ENCODE data around the gene TBCD. TPM values are rescaled to one million over a fixed set of nuclear protein-coding genes. Genes with fewer than 3 reads are reported as not detected.

Gene TBCD
- total RNA-seq, 1 experiment from 2014 or later, result 173 TPM

DNA sequence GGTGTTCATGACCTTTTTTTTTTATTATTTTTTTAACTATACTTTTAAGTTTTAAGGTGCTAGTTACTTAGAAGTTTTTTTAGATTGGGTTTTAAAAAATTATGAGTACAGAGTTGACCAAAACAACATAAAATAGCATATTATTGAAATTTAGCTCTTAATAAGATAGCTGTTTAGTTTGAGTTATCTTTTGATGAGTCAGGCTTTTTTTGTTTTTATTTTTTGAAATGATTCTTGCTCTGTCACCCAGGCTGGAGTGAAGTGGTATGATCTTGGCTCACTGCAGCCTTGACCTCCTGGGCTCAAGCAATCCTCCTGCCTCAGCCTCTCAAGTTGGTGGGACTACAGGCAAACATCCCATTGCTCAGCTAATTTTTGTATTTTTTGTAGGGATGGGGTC is 74.3 kb downstream of the TBCD start:
- TF ChIP-seq, protein P1, sequence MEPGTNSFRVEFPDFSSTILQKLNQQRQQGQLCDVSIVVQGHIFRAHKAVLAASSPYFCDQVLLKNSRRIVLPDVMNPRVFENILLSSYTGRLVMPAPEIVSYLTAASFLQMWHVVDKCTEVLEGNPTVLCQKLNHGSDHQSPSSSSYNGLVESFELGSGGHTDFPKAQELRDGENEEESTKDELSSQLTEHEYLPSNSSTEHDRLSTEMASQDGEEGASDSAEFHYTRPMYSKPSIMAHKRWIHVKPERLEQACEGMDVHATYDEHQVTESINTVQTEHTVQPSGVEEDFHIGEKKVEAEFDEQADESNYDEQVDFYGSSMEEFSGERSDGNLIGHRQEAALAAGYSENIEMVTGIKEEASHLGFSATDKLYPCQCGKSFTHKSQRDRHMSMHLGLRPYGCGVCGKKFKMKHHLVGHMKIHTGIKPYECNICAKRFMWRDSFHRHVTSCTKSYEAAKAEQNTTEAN (CRISPR knock-in tag; IDR thresholded peaks at IDR 0.05), result no peak
- TF ChIP-seq TCF7 (CRISPR knock-in tag; IDR thresholded peaks at IDR 0.05; ENCODE audit: low read depth) (no peak), SMAD3 (CRISPR knock-in tag; IDR thresholded peaks at IDR 0.05; ENCODE audit: borderline replicate concordance) (no peak), ATF1 (CRISPR knock-in tag; IDR thresholded peaks at IDR 0.05) (no peak), TEAD1 (CRISPR knock-in tag; IDR thresholded peaks at IDR 0.05) (no peak), ZNF219 (CRISPR knock-in tag; IDR thresholded peaks at IDR 0.05; ENCODE audit: borderline replicate concordance) (no peak), MXD4 (CRISPR knock-in tag; IDR thresholded peaks at IDR 0.05; ENCODE audit: borderline replicate concordance) (no peak), ETV6 (CRISPR knock-in tag; IDR thresholded peaks at IDR 0.05) (no peak), JAZF1 (CRISPR knock-in tag; IDR thresholded peaks at IDR 0.05) (no peak), NFYB (CRISPR knock-in tag; conservative IDR thresholded peaks at IDR 0.05; ENCODE audit: low read depth) (no peak), RELA (CRISPR knock-in tag; IDR thresholded peaks at IDR 0.05; ENCODE audit: borderline replicate concordance) (no peak)
- TF ChIP-seq, protein P2, sequence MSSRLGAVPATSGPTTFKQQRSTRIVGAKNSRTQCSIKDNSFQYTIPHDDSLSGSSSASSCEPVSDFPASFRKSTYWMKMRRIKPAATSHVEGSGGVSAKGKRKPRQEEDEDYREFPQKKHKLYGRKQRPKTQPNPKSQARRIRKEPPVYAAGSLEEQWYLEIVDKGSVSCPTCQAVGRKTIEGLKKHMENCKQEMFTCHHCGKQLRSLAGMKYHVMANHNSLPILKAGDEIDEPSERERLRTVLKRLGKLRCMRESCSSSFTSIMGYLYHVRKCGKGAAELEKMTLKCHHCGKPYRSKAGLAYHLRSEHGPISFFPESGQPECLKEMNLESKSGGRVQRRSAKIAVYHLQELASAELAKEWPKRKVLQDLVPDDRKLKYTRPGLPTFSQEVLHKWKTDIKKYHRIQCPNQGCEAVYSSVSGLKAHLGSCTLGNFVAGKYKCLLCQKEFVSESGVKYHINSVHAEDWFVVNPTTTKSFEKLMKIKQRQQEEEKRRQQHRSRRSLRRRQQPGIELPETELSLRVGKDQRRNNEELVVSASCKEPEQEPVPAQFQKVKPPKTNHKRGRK (CRISPR knock-in tag; IDR thresholded peaks at IDR 0.05; ENCODE audit: borderline replicate concordance), result no peak
- TF ChIP-seq, protein P3, sequence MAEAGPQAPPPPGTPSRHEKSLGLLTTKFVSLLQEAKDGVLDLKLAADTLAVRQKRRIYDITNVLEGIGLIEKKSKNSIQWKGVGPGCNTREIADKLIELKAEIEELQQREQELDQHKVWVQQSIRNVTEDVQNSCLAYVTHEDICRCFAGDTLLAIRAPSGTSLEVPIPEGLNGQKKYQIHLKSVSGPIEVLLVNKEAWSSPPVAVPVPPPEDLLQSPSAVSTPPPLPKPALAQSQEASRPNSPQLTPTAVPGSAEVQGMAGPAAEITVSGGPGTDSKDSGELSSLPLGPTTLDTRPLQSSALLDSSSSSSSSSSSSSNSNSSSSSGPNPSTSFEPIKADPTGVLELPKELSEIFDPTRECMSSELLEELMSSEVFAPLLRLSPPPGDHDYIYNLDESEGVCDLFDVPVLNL (CRISPR knock-in tag; IDR thresholded peaks at IDR 0.05; ENCODE audit: borderline replicate concordance, low read depth), result no peak
- TF ChIP-seq, protein P4, sequence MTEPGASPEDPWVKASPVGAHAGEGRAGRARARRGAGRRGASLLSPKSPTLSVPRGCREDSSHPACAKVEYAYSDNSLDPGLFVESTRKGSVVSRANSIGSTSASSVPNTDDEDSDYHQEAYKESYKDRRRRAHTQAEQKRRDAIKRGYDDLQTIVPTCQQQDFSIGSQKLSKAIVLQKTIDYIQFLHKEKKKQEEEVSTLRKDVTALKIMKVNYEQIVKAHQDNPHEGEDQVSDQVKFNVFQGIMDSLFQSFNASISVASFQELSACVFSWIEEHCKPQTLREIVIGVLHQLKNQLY (CRISPR knock-in tag; IDR thresholded peaks at IDR 0.05), result no peak
- TF ChIP-seq, protein P5, sequence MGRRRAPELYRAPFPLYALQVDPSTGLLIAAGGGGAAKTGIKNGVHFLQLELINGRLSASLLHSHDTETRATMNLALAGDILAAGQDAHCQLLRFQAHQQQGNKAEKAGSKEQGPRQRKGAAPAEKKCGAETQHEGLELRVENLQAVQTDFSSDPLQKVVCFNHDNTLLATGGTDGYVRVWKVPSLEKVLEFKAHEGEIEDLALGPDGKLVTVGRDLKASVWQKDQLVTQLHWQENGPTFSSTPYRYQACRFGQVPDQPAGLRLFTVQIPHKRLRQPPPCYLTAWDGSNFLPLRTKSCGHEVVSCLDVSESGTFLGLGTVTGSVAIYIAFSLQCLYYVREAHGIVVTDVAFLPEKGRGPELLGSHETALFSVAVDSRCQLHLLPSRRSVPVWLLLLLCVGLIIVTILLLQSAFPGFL (CRISPR knock-in tag; IDR thresholded peaks at IDR 0.05; ENCODE audit: borderline replicate concordance), result no peak
- CTCF ChIA-PET, result no interaction called here
- peaks cover 33% of the 10 kb centered on the region for H3K36me3 Mint-ChIP-seq

DNA sequence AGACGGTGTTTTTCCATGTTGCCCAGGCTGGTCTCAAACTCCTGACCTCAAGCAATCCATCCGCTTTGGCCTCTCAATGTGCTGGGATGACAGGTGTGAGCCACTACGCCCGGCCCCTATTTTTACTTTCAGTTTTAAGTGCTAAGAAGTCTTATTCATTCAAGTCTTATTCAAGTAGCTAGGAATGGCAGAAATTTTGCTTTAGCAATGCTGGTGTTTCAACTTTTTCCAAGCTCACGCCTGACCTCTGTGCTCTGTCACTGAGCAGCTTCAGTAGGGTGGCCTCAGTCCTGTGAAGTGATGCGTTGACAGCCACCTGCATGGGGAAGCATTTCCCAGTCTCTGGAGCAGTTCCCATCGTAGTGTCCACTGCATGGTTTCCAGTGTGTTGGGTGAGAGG is 75.1 kb downstream of the TBCD start:
- TF ChIP-seq NFYB (CRISPR knock-in tag; conservative IDR thresholded peaks at IDR 0.05; ENCODE audit: low read depth), result no peak
- no peak for TF ChIP-seq NR1H2 (CRISPR knock-in tag; IDR thresholded peaks at IDR 0.05)
- TF ChIP-seq, protein P6, sequence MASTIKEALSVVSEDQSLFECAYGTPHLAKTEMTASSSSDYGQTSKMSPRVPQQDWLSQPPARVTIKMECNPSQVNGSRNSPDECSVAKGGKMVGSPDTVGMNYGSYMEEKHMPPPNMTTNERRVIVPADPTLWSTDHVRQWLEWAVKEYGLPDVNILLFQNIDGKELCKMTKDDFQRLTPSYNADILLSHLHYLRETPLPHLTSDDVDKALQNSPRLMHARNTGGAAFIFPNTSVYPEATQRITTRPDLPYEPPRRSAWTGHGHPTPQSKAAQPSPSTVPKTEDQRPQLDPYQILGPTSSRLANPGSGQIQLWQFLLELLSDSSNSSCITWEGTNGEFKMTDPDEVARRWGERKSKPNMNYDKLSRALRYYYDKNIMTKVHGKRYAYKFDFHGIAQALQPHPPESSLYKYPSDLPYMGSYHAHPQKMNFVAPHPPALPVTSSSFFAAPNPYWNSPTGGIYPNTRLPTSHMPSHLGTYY (CRISPR knock-in tag; IDR thresholded peaks at IDR 0.05), result no peak
- no peak for TF ChIP-seq FOXK1 (CRISPR knock-in tag; IDR thresholded peaks at IDR 0.05)
- TF ChIP-seq CBFB (CRISPR knock-in tag; IDR thresholded peaks at IDR 0.05; ENCODE audit: low read depth), result no peak
- ChIA-PET POLR2A (no interaction called here), CTCF (no interaction called here)
- peaks cover 15% of the 10 kb centered on the region for H3K4me1 Mint-ChIP-seq
- no peak overlapping the region for H3K4me3 Mint-ChIP-seq
- no peak for ATAC-seq
- H3K27ac Mint-ChIP-seq, result peak overlapping the region; percentile 68
- H3K27me3 Mint-ChIP-seq (ENCODE audit: low read depth), result no peaks in the 10 kb centered on the region
- no peak for DNase-seq (ENCODE audit: low spot score)
- H3K36me3 Mint-ChIP-seq, result peaks cover 33% of the 10 kb centered on the region
- H3K9me3 Mint-ChIP-seq, result peaks cover 15% of the 10 kb centered on the region

More for the DNA sequence above, 74.3 kb downstream of the TBCD start:
- Mint-ChIP-seq H3K27me3 (ENCODE audit: low read depth) (no peaks in the 10 kb centered on the region), H3K27ac (no peak overlapping the region), H3K4me3 (no peak overlapping the region), H3K9me3 (peaks cover 15% of the 10 kb centered on the region), H3K4me1 (peaks cover 18% of the 10 kb centered on the region)
- ATAC-seq (no peak), DNase-seq (ENCODE audit: low spot score) (no peak)
- POLR2A ChIA-PET, result no interaction called here
